Measurements from ENCODE around the gene KLHL21.

DNA sequence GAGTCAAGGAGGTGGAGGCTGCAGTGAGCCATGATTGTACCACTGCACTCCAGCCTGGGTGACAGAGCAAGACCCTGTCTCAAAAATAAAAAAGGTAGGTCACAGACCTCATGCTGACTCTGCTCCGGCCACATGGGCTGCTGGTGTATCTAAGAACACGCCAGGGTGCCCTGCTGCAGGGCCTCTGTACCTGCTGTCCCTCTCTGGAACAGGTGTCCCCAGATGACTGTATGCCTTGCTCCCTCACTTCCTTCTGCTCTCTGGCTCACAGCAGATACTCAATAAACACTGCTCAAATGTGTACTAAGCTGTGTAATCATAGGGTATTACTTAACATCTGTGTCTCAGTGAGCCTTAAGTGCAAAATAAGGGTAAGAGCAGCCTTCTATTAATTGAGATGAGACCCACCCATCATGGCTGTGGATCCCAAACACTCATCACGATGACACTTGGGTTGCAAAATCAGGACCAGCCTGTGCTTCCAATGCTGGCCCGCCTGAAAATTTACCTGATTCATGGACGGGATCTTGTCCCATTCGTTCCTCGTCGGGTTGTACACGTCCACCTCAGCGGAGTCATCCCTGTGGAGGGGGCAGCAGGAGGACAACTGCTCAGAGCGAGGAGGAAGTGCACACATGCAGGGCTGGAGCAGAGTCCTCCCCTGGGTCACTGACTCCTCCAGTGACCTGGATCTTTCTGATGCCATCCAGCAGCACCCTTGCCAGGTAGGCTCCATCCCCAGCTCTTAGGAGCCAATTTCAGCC, 7.5 kb downstream of the KLHL21 start:
- TF ChIP-seq, protein P1, sequence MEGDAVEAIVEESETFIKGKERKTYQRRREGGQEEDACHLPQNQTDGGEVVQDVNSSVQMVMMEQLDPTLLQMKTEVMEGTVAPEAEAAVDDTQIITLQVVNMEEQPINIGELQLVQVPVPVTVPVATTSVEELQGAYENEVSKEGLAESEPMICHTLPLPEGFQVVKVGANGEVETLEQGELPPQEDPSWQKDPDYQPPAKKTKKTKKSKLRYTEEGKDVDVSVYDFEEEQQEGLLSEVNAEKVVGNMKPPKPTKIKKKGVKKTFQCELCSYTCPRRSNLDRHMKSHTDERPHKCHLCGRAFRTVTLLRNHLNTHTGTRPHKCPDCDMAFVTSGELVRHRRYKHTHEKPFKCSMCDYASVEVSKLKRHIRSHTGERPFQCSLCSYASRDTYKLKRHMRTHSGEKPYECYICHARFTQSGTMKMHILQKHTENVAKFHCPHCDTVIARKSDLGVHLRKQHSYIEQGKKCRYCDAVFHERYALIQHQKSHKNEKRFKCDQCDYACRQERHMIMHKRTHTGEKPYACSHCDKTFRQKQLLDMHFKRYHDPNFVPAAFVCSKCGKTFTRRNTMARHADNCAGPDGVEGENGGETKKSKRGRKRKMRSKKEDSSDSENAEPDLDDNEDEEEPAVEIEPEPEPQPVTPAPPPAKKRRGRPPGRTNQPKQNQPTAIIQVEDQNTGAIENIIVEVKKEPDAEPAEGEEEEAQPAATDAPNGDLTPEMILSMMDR (IDR thresholded peaks at IDR 0.05): no peak
- no peak for TF ChIP-seq POLR2A (IDR thresholded peaks at IDR 0.05)
